ENCODE measurements around the gene FAM200C. TPM values are rescaled to one million over a fixed set of nuclear protein-coding genes. Genes with fewer than 3 reads are reported as not detected.

FAM200C gene
- total and polyA plus RNA-seq, 9 of the 15 experiments (the other 6 are each of a cell fraction or from before 2014, with no cell fraction given), result 1.3 to 7.0 (median 1.8) TPM

- TF ChIP-seq MGA (IDR thresholded peaks at IDR 0.05), result no peak
- no peak for TF ChIP-seq MCM3 (IDR thresholded peaks at IDR 0.05)
- TF ChIP-seq SNIP1 (IDR thresholded peaks at IDR 0.05; ENCODE audit: low read depth), result 0 out of 2 replicates have a peak, but pooled peaks have one; percentile 44
- TF ChIP-seq ATF2 (CRISPR knock-in tag; IDR thresholded peaks at IDR 0.05), result no peak
- no peak for TF ChIP-seq SLC30A9 (CRISPR knock-in tag; IDR thresholded peaks at IDR 0.05)
- TF ChIP-seq U2AF2 (optimal IDR thresholded peaks at IDR 0.05; ENCODE audit: low read depth, low read length), result no peak
- no peak for TF ChIP-seq ZNF197 (CRISPR knock-in tag; IDR thresholded peaks at IDR 0.05; ENCODE audit: low read depth)
- TF ChIP-seq HMG20A (CRISPR knock-in tag; conservative IDR thresholded peaks at IDR 0.05), result no peak
- no peak for TF ChIP-seq MYBL2 (IDR thresholded peaks at IDR 0.05; ENCODE audit: low read depth)
- no peak for TF ChIP-seq MYBL2 (CRISPR knock-in tag; IDR thresholded peaks at IDR 0.05; ENCODE audit: borderline replicate concordance)
- TF ChIP-seq CTCFL (IDR thresholded peaks at IDR 0.05; ENCODE audit: borderline replicate concordance, insufficient read depth, low read depth, low read length, poor library complexity, severe bottlenecking), result no peak
These were observed 19.0 kb upstream of the FAM200C start, which contains the start of gene SLU7 (continued) for GRCh38 chr5:160418561-160419457.

Measured in K562 (cell line).